Liver (tissue), 9 donors: Measurements from ENCODE around the gene ALDH1A2. TPM values are rescaled to one million over a fixed set of nuclear protein-coding genes. Genes with fewer than 3 reads are reported as not detected.

Experiments
- DNase-seq: peaks from one replicate; pipeline ENCODE4 v3.0.0-alpha.2; 2017; ENCODE audit warnings: low spot score
- H3K27ac ChIP-seq, 2 donors: one replicate each; pipeline ENCODE4 v1.7.0; 2013; ENCODE audit warnings: inconsistent platforms in 2 of 2, low read length in 2 of 2, control low read depth in 1 of 2, low read depth in 1 of 2, mild to moderate bottlenecking in 1 of 2
- H3K27me3 ChIP-seq, 4 donors: one replicate each; pipeline versions ENCODE4 v1.6.1 to v1.7.0; 2013; ENCODE audit warnings: low read length in 3 of 4, inconsistent platforms in 1 of 4, mild to moderate bottlenecking in 1 of 4, moderate library complexity in 1 of 4; ENCODE audit not compliant: control insufficient read depth in 4 of 4, insufficient read depth in 4 of 4
- H3K36me3 ChIP-seq, 4 donors: one replicate each; pipeline versions ENCODE4 v1.6.1 to v1.7.0; 2013; ENCODE audit warnings: low read length in 3 of 4, mild to moderate bottlenecking in 3 of 4, low read depth in 1 of 4, moderate library complexity in 1 of 4; ENCODE audit not compliant: control insufficient read depth in 4 of 4, insufficient read depth in 3 of 4
- H3K4me1 ChIP-seq, 4 donors: one replicate each; pipeline versions ENCODE4 v1.6.1 to v1.7.0; 2013; ENCODE audit warnings: low read length in 3 of 4, mild to moderate bottlenecking in 3 of 4, moderate library complexity in 1 of 4; ENCODE audit not compliant: control insufficient read depth in 4 of 4, insufficient read depth in 4 of 4
- H3K4me3 ChIP-seq, 3 donors: one replicate each; pipeline versions ENCODE4 v1.6.1 to v1.7.0; 2013; ENCODE audit warnings: low read length in 3 of 3, control low read depth in 1 of 3, low read depth in 1 of 3, mild to moderate bottlenecking in 1 of 3
- H3K9ac ChIP-seq, 2 donors: one replicate each; pipeline ENCODE4 v1.7.0; 2013; ENCODE audit warnings: low read length in 2 of 2, mild to moderate bottlenecking in 2 of 2, moderate library complexity in 2 of 2, control low read depth in 1 of 2, low read depth in 1 of 2
- H3K9me3 ChIP-seq, 4 donors: one replicate each; pipeline versions ENCODE4 v1.6.1 to v1.7.0; 2013; ENCODE audit warnings: low read length in 3 of 4; ENCODE audit not compliant: control insufficient read depth in 4 of 4
- CTCF ChIP-seq: fragments of 150-350 bp; IDR thresholded peaks from 2 replicates; pipeline ENCODE4 v1.5.1; 2017; ENCODE audit warnings: improper control_type of control experiment, low read depth, low read length; ENCODE audit not compliant: missing input control
- EGR1 ChIP-seq, 2 donors: IDR thresholded peaks; 2 replicates each; pipeline ENCODE4 v1.6.1; 2016 to 2018; ENCODE audit warnings: antibody characterized with exemption in 2 of 2, low read depth in 2 of 2
- FOXA1 ChIP-seq: IDR thresholded peaks from 2 replicates; pipeline ENCODE4 v1.6.1; 2016; ENCODE audit warnings: antibody characterized with exemption
- FOXA2 ChIP-seq: IDR thresholded peaks from 2 replicates; pipeline ENCODE4 v1.6.1; 2016; ENCODE audit warnings: antibody characterized with exemption
- HNF4A ChIP-seq, 2 donors: conservative IDR thresholded peaks; 2 replicates each; pipeline ENCODE4 v1.6.1; 2016; ENCODE audit warnings: antibody characterized with exemption in 2 of 2, mild to moderate bottlenecking in 2 of 2
- HNF4G ChIP-seq: IDR thresholded peaks from 2 replicates; pipeline ENCODE4 v1.6.1; 2016; ENCODE audit warnings: antibody characterized with exemption
- JUND ChIP-seq, 2 donors: IDR thresholded peaks; 2 replicates each; pipeline ENCODE4 v1.6.1; 2016; ENCODE audit warnings: antibody characterized with exemption in 2 of 2
- MAX ChIP-seq: IDR thresholded peaks from 2 replicates; pipeline ENCODE4 v1.6.1; 2016; ENCODE audit warnings: antibody characterized with exemption
- NR2F2 ChIP-seq: IDR thresholded peaks from 2 replicates; pipeline ENCODE4 v1.6.1; 2016; ENCODE audit warnings: antibody characterized with exemption
- RAD21 ChIP-seq, 2 donors: IDR thresholded peaks; 2 replicates each; pipeline ENCODE4 v1.6.1; 2016; ENCODE audit warnings: antibody characterized with exemption in 2 of 2, mild to moderate bottlenecking in 2 of 2
- REST ChIP-seq: IDR thresholded peaks from 2 replicates; pipeline ENCODE4 v1.6.1; 2016; ENCODE audit warnings: antibody characterized with exemption, mild to moderate bottlenecking
- SP1 ChIP-seq: IDR thresholded peaks from 2 replicates; pipeline ENCODE4 v1.6.1; 2018; ENCODE audit warnings: antibody characterized with exemption, mild to moderate bottlenecking
- TAF1 ChIP-seq: conservative IDR thresholded peaks from 2 replicates; pipeline ENCODE4 v1.6.1; 2016; ENCODE audit warnings: antibody characterized with exemption, mild to moderate bottlenecking
- YY1 ChIP-seq: IDR thresholded peaks from 2 replicates; pipeline ENCODE4 v1.6.1; 2016; ENCODE audit warnings: antibody characterized with exemption, mild to moderate bottlenecking
- ZBTB33 ChIP-seq: IDR thresholded peaks from 2 replicates; pipeline ENCODE4 v1.6.1; 2016; ENCODE audit warnings: antibody characterized with exemption
- WGBS: extraction: QIAGEN DNeasy Blood & Tissue Kit; methylation state at CpG from one replicate; pipeline ENCODE4 v1.1.7; 2013; 5-methylcytosine and 5-hydroxymethylcytosine counted together
- polyA plus RNA-seq, 2 donors: library from polyadenylated mRNA; stranded (reverse) in 1 of 2; unstranded in 1 of 2; fragments of 200-250 nt in 1 of 2; fragments of >200 nt in 1 of 2; fragmentation: Nextera tagmentation in 1 of 2; extraction: Ambion mirVana in 1 of 2; gene quantifications; one replicate each; pipeline versions ENCODE4 v1.2.1 to v1.2.3, GENCODE V29; 2013 to 2015
- total RNA-seq, 2 donors: library from RNA; depleted of rRNA; stranded (reverse); fragments of >200 nt; gene quantifications; one replicate each; pipeline ENCODE4 v1.2.3, GENCODE V29; 2014
- donor health status: healthy.
- donor health status: healthy.
- donor health status: healthy.
- donor health status: healthy.
- donor health status: healthy.

ALDH1A2 gene
- total and polyA plus RNA-seq, 4 donors, result 1.2 to 22.7 (median 14.0) TPM

GRCh38 chr15:58021332-58022230 lies 43.9 kb downstream of the ALDH1A2 start:
- no peak for DNase-seq
- 85% methylated on average over 9 of the region's 9 CpGs for WGBS

GRCh38 chr15:58019503-58020376 lies 45.8 kb downstream of the ALDH1A2 start:
- H3K4me3 ChIP-seq, result no peak overlapping the region
- no peaks in the 10 kb centered on the region for H3K36me3 ChIP-seq
- no peak for DNase-seq
- 74% methylated on average over 5 of the region's 5 CpGs for WGBS
- H3K4me1 ChIP-seq, result no peaks in the 10 kb centered on the region
- H3K9me3 ChIP-seq, result peaks cover 0 to 2% (median under 1%) of the 10 kb centered on the region in 4 donors
- no peak overlapping the region for H3K27ac ChIP-seq
- no peaks in the 10 kb centered on the region for H3K27me3 ChIP-seq
- H3K9ac ChIP-seq, result no peak overlapping the region
- TF ChIP-seq REST (no peak), MAX (no peak), JUND (IDR thresholded peaks at IDR 0.05) (no peak), HNF4A (conservative IDR thresholded peaks at IDR 0.05) (no peak), NR2F2 (no peak), FOXA2 (no peak), HNF4G (no peak), TAF1 (no peak), FOXA1 (no peak), CTCF (no peak)

More at GRCh38 chr15:58021332-58022230, 43.9 kb downstream of the ALDH1A2 start:
- Histone ChIP-seq H3K27ac (no peak overlapping the region), H3K27me3 (no peaks in the 10 kb centered on the region), H3K36me3 (no peaks in the 10 kb centered on the region), H3K9me3 (peaks cover 4 to 19% (median 8%) of the 10 kb centered on the region in 4 donors), H3K4me1 (no peaks in the 10 kb centered on the region), H3K4me3 (no peak overlapping the region), H3K9ac (no peak overlapping the region)
- TF ChIP-seq HNF4G (no peak), SP1 (no peak), YY1 (no peak), RAD21 (IDR thresholded peaks at IDR 0.05) (no peak), CTCF (no peak), FOXA1 (no peak), TAF1 (no peak), EGR1 (IDR thresholded peaks at IDR 0.05; ENCODE audit: low read depth in 2 of 2) (no peak), JUND (IDR thresholded peaks at IDR 0.05) (no peak), ZBTB33 (no peak), FOXA2 (no peak)
